GM19452 (cell line): ENCODE results near the gene AGBL3.

ENCODE experiments used
- ATAC-seq: cut with Tn5 transposase; IDR thresholded peaks from one replicate; pipeline ENCODE4 v1.9.1; 2021; ENCODE audit not compliant: unreplicated experiment

Gene AGBL3

DNA sequence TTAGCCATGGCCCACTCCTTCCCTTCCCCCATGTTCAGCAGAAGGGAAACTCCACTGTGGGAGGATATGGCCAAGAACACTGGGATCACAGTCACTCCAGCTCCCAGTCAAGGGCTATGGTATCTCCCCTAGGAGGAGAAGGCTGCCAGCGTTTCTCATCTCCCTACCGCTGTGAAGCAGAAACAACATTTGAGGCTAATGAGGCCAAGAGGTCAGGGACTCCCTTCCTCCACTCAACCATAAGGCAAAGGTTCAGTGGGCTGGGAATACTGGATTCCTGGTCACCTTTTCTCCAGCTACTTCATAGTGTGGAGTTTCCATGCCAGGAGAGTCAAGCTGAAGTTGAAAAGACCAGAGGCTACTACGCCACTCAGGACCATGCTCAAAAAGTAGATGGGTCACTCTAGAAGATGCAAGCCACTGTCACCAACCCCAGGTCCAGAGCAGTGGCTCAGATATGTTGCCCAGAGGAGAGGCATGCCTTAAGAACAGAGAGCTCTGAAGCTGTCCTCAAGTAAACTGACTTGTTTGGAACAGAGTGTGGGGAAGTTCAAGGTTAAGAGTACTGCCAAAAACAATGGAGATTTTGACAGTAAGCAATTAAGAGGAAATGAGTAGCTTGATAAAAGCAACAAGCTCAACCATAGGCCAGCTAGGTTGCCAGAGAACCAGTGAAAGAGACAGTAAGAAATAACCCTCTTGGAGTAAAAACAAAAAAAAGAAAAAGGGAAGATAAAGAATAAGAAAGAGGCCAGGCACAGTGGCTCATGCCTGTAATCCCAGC, 157.8 kb downstream of the AGBL3 start:
- ATAC-seq = no peak

DNA sequence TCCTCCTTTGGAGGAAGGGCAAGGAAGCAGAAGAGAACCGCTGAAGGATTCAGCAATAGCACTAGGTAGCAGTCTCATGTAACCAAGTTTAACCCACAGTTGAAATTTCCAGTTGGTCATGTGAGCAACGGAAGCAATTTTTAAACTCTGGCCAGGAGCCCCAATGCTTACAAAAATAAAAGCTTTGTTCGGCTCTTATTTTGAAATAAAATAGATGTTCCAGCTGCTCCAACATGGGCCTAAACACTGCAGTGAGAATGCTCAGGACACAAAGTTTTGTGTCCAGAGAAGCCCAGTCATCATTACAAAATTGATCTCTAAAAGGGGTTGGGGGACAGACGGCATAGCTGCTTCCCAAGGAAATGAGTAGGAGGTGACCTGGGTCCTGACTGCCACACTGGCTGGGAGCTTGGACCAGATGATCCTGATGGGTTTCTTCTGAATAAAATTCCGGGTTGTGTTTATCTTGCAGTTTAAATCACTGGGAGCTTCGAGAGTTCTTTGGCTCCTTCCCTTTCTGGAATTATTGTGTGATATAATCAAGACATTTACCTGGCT, 161.1 kb downstream of the AGBL3 start:
- peak; percentile 11 for ATAC-seq

DNA sequence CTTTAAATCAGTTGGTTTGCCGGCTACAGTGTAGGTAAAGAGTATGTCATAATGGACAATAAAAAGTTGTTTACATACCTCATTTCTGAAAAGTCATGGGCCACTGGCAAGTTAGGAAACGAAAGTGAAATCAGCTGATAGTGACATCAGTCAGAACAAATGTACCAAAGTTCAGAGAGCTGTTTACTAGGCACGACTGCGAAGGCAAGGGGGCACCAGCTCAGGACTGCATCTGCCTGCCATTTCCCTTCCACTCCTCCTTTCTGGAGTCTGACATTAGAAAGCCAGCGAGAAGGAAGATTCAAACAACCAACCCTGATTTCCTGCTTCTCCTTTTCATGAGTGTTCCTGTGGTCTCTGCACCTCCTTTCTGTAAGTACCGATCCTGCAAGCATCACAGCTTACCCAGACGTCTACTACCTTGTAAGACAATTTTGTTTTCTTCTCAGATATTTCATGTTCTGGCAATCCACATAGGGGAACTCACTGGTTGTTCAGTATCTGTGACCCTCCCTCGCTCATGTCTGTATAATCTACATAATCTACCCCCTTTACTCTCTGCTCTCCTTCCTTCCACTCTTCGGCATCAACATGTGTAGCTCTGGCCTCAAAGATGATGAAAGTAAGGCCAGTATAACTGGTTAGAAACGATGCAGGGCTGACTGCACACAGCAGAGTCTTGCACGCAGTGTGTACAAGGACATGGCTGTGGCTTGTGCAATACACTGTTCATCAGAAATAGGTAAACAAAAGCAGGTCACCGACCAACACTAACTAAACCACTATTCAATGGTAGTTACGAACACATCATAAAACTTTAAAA, 161.8 kb downstream of the AGBL3 start, which contains the start of gene TMEM140:
TSS of gene TMEM140 (plus strand) at position 174 of the 823 bp plus-strand sequence. CDS start 16,370 bp downstream, outside the sequence.
- ATAC-seq = peak; percentile 69

DNA sequence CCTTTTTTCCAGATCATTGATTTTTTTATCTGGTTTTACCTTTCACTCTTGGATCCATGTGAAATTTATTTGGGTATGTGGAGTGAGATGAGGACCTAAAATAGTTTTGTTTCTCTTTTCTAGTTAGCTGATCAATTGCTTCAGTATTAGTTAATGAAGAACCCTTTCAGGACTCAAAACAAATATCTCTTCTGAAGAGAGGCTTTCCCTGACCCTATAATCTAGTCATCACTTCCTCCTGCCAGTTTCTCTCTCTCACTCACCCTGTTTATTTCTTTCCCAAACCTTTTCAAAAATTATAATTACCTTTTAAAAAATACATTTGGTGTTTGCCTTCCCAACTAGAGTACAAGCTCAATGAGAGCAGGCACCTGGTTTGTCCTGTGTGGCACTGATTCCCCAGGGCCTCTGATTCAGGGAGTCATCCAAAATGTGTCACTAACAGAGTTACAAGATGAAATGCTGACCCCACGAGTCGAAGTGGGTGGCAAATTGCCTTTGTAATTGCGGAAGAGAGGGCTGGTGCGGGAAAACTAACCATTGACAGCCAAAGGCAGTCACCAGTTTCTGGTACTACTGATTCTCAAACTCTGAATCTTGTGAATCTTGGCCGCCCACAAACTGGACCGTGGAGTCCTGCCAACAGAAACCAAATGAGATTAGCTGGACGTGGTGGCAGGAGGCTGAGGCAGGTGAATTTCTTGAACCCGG, 163.9 kb downstream of the AGBL3 start:
- no peak for ATAC-seq

DNA sequence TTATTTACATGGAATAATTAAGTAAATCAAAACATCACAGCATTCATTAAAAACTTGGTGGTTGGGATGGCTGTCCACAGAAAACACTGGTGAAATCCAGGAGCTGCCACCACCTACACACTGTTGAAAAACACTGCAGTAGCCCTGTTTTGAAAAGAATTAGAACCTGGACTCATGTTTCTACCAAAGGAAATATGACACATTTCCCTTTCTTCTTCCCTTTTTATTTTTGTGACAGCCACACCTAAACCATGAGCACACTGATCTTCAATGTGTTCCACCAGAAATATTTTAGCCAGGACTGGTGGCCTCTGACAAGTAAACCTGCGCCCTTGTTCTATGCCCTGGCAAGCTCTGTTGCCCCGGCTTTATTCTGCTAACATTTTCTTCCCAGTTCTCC, 164.8 kb downstream of the AGBL3 start:
- no peak for ATAC-seq

DNA sequence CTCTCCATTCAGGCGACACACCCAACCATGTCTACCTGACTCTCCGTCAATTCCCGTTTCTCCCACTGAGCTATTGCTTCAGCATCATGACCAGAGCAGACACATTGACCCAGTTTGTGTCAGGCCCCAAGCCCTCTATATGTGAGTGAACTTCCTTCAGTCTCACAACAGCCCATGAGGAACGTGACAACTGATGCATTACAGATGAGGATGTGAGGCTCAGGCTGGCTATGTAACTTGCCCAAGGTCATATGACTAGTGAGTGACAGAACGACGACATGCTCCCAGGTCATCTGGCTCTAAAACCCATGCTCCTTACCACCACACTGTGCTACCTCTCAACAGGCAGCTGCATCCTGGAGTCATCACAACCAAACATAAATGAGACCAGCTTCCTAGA, 165.2 kb downstream of the AGBL3 start:
- ATAC-seq = no peak

DNA sequence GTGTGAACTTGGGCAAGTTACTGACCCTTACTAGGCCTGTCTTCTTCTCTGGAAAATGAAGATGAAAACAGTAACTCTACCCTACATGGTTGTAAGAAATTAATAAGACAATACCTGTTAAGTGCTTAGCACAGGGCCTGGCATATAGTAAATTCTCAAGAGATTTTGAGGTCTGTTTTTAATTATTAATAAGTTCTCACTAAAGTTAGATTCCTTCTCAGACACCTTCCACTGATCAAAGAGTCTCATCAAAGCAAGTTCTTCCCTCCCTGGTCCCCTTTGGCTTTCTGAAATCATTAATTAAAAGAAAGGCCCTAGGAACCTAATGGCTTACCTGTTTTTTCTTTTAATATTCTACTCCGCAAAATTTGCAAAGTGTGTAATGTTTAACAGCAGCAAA, 166.1 kb downstream of the AGBL3 start:
- ATAC-seq = no peak

DNA sequence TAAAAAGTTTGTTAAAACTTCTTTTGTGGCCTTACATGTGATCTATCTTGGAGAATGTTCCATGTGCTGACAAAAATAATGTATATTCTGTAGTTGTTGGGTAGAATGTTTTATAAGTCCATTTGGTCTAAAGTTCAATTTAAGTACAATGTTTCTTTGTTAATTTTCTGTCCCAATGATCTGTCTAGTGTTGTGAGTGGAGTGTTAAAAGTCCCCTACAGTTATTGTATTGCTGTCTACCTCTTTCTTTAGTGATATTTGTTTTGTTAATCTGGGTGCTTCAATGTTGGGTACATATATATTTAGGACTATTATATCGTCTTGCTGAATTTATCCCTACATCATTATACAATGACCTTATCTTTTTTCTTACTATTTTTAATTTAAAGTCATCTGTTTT, 168.4 kb downstream of the AGBL3 start:
- ATAC-seq = no peak

DNA sequence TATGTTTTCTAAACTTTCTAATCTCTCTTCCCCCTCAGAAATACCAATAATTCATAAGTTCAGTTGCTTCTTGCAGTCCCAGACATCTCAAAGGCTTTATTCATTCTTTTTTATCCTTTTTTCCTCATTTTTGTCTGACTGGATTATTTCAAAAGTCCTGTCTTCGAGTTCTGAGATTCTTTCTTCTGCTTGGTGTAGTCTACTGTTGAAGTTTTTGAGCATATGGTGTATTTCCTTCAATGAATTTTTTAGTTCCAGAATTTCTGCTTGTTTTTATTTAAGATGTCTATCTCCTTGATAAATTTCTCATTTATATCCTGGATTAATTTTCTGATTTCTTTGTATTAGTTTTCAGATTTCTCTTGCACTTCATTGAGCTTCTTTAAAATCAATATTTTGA, 170.0 kb downstream of the AGBL3 start:
- ATAC-seq = no peak

DNA sequence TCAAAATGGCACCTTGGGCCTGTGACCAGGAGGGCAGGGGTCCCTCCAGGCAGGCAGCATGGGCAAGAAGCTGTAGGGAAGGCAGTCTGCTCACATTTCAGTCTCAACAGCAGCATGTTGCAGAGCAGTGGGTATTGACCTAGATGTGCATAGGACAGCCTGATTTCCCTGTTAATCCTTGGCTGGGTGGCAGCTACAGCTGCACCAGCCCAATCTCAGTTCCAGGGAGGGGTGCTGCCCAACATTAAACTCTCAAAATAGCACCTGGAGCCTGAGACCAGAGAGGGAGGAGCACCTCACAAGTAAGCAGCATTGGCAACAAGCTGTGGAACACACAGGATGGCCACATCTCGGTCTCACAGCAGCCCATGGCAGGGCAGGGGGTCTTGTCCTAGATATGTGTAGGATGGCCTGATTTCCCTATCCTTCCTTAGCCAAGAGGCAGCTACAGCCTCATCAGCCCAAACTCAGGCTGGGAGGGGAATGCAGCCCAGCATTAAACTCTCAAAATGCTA, 171.9 kb downstream of the AGBL3 start:
- no peak for ATAC-seq

DNA sequence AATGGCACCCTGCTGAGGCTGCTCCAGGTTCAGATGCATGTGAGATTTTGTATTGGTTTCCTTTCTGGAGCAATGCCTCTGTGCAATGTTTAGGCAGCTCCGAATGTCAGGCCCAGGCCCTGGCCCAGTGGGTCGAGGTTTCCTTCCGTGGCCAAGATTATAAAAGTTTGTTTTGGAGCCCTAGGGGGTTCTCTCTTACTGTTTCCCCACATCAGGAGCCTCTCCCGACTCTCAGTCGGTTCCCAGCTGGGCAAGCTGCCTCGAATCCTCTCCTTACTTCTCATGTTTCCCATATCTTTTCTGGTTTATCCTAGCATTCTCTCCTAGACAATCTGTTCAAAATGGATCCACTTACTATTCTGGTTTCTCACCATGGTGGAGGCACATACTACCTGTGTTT, 172.6 kb downstream of the AGBL3 start:
- ATAC-seq = no peak

DNA sequence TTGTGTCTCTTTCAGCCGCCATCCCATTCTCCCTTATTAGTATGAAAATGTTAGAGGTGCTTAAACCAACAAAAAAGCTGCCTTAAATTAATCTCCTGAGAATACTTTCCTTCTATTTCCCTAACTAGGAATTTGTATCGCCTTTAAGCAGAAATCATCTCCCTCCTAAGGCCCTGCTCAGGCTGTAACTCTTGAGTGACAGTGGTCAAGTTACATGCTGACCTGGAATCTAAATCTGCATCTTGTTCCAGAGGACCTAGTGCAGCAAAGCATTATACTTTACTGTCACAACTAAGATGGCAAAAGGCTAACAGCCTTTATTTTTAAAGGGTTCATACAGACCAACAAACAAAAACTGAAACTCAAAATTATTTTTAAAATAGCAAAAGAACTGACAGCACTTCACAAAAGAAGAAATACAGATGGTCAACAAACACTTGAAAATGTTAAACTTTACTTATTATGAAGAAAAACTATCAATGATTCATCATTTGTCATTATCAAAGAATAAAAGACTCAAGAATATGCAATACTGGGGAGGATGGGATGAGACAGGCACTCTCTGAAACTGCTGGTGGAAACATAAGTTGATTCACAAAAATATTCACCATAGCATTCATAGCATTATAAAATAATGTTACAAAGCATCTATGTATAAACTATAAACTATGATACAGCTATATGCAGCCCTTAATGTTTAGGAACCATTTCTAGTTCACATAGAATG, 173.2 kb downstream of the AGBL3 start:
- no peak for ATAC-seq

DNA sequence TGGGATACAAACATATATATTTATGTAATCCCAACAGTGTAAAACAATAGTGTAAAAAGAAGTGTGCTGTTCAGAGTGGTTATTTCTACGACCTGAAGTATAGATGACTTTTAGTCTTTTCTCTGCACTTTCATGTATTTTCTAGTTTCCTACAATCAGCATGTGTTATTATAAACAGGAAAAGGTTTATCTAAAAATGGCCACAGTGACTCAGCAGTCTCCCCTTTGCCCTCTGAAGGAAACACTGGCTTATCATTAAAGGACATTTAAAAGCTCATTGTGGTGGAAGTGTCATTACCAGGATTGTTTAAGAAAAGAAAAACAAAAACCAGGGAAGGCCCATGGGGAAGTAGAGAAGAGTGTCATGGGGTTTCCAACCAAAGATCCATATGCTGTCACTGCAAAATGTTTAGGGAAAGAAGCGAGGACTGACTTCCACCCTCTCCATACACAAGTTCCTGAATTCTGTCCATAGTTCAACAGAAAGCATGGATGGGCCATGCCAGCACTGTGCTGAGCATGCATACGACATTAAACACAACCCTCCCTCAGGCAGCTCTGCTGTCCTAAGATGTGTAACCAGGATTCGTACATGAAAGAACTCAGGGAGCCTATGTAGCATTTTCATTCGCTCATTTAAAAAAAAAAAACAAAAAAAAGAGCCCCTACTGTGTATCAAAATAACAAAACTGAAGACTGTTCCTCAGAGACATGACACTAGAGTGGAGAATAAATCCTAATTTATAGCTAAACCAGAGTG, 174.0 kb downstream of the AGBL3 start:
- peak; percentile 72 for ATAC-seq

DNA sequence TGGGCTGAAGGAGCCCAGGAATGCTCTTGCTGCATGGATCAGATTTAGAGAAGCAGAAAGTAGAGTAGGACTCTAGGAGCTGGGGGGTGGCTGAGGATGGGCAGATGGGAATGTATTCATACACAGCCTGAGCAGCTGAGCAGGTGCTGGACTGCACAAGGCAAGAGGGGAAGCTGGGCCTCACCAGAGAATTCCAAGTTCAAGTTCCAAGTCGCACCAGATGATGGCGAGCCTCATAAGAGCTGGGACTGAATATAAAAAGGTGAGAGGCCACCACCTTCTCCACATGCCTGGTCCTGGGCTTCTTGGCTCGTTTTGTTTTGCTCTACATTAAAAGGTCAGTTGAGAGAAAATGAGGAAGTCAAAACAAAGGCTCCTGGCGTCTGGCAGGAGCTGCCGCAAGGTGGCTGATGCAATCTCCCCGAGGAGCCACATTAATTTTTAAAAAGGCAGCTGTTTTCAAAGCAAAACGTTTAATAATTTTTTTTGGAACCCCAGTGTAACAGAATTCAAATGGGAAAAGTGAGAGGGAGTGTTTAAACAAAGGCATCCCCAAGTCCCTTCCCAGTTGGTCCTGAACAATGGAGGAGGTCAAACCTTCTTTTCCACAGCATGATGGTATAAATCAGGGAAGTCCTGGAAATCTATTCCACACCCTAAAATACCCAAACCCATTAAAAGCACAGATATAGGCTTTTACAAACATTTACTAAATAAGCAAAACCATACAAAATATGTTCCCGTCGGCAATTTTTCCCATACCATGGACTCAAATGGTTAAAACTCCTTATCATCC, 174.7 kb downstream of the AGBL3 start:
- ATAC-seq = no peak

DNA sequence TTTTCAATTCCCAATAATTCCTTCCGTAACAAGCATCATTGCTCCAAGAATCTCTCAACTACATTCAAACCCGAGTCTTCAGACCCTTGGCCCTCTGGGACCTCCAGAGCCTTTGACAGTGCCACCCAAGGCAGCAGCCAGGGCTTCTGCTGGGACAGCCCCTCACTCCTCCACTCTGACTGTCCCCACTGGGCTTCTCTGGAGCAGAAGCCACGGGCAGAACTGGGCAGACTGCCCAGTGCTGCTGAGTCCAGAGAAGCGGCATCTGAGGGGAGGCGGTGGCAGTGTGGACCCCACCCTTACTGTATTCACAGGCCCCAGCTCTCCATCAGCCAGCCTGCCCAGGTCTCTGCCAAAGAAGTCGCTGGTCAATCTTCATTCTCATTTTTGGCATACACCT, 175.4 kb downstream of the AGBL3 start:
- no peak for ATAC-seq

DNA sequence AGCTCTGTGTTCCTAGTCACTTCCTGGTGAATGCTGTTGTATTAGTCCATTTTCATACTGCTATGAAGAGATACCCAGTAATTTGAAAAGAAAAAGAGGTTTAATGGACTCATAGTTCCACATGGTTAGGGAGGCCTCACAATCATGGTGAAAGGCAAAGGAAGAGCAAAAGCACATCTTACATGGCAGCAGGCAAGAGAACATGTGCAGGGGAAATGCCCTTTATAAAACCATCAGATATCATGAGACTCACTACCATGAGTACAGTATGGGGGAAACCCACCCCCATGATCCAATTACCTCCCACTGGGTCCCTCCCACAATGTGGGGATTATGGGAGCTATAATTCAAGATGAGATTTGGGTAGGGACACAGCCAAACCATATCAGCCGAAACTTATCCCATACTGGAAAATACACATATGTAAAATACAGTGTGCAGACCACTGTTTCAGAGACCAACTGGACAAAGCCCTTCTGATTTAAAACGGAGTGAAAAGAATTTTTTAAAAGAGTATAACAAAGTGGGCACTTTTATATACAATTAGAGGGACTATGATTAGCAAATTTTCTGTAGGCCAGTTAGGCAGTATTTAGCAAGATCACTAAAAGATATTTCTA, 176.2 kb downstream of the AGBL3 start:
- no peak for ATAC-seq

DNA sequence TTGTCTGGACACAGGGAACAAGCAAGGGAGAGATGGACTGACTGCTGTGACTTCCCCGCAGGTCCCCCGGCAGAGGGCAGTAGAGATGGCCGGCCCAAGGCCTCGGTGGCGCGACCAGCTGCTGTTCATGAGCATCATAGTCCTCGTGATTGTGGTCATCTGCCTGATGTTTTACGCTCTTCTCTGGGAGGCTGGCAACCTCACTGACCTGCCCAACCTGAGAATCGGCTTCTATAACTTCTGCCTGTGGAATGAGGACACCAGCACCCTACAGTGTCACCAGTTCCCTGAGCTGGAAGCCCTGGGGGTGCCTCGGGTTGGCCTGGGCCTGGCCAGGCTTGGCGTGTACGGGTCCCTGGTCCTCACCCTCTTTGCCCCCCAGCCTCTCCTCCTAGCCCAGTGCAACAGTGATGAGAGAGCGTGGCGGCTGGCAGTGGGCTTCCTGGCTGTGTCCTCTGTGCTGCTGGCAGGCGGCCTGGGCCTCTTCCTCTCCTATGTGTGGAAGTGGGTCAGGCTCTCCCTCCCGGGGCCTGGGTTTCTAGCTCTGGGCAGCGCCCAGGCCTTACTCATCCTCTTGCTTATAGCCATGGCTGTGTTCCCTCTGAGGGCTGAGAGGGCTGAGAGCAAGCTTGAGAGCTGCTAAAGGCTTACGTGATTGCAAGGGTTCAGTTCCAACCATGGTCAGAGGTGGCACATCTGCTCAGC, 178.2 kb downstream of the AGBL3 start:
- ATAC-seq = no peak

DNA sequence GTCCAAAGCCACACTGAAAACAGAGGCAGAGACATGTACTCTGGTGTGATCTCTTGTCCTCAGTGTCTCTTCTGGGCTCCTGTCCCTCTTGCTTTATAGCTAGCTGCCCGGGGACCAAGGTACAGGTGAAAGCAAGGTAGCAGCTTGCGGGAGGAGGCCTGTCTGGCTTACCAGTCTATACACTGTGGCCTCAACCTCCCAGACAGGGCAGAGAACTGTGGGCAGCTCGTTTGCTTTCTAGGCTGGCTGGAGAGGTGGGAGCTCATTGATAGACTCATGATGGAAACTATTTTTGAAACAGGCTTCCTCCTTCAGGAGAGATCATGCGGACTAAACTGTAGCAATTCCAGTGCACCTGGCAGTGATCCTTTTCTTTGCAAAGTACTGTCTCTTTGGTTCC, 179.6 kb downstream of the AGBL3 start:
- no peak for ATAC-seq
